Panc1 (cell line): ENCODE data around the gene RGMA.

Experiments
- CTCF ChIP-seq: fragments of 450-650 bp; IDR thresholded peaks from 2 replicates; pipeline ENCODE4 v1.5.1; 2017; ENCODE audit warnings: mild to moderate bottlenecking
- TF ChIP-seq, protein P1 (sequence below), 2 experiments: IDR thresholded peaks; 2 replicates each; pipeline ENCODE4 v1.6.1; 2011 to 2012; ENCODE audit warnings: low read depth in 2 of 2, control low read depth in 1 of 2, low read length in 1 of 2, mild to moderate bottlenecking in 1 of 2, moderate library complexity in 1 of 2; ENCODE audit not compliant: insufficient read depth in 1 of 2

DNA sequence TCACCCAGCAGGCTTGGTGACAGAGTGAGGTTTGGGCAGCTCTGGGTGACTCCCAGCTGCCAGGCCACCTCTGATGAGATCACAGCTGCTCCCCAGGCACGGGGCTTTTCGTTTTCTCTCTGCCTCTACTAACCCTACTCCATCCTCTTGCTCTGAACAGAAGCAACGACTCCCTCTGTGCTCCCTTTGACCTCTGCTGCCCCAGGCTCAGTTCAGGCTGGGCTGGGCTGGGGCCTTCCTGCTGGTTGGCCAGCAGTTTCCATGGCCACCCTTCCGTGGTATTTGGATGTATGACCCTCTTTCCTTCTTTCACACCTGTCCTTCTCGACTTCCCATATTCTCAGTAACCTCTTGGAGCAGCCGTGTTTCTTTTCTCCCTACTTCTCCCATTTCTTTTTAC is 8.6 kb downstream of the RGMA start:
- no peak for TF ChIP-seq CTCF
- TF ChIP-seq, protein P1, sequence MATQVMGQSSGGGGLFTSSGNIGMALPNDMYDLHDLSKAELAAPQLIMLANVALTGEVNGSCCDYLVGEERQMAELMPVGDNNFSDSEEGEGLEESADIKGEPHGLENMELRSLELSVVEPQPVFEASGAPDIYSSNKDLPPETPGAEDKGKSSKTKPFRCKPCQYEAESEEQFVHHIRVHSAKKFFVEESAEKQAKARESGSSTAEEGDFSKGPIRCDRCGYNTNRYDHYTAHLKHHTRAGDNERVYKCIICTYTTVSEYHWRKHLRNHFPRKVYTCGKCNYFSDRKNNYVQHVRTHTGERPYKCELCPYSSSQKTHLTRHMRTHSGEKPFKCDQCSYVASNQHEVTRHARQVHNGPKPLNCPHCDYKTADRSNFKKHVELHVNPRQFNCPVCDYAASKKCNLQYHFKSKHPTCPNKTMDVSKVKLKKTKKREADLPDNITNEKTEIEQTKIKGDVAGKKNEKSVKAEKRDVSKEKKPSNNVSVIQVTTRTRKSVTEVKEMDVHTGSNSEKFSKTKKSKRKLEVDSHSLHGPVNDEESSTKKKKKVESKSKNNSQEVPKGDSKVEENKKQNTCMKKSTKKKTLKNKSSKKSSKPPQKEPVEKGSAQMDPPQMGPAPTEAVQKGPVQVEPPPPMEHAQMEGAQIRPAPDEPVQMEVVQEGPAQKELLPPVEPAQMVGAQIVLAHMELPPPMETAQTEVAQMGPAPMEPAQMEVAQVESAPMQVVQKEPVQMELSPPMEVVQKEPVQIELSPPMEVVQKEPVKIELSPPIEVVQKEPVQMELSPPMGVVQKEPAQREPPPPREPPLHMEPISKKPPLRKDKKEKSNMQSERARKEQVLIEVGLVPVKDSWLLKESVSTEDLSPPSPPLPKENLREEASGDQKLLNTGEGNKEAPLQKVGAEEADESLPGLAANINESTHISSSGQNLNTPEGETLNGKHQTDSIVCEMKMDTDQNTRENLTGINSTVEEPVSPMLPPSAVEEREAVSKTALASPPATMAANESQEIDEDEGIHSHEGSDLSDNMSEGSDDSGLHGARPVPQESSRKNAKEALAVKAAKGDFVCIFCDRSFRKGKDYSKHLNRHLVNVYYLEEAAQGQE (IDR thresholded peaks at IDR 0.05; ENCODE audit: insufficient read depth in 1 of 2, low read depth in 2 of 2, low read length in 1 of 2), result no peak
